Neuronal stem cell (in vitro differentiated cells): ENCODE measurements around the gene SP6.

Source experiments
- DNase-seq: peaks from one replicate; pipeline ENCODE4 v3.0.0-alpha.2; 2013; ENCODE audit warnings: low spot score
- H2AFZ ChIP-seq: one replicate; pipeline ENCODE4 v1.6.1; 2013; ENCODE audit warnings: mild to moderate bottlenecking, low read length, inconsistent platforms
- H2AK5ac ChIP-seq: 2 replicates; pipeline ENCODE4 v1.6.1; 2013; ENCODE audit warnings: low read depth, mild to moderate bottlenecking, inconsistent platforms, low read length, moderate library complexity, mixed read lengths
- H2BK120ac ChIP-seq: 2 replicates; pipeline ENCODE4 v1.6.1; 2013; ENCODE audit warnings: low read depth, mild to moderate bottlenecking, inconsistent platforms, low read length, moderate library complexity, mixed read lengths
- H2BK12ac ChIP-seq: one replicate; pipeline ENCODE4 v1.6.1; 2013; ENCODE audit warnings: low read length, inconsistent platforms
- H2BK15ac ChIP-seq: 2 replicates; pipeline ENCODE4 v1.6.1; 2013; ENCODE audit warnings: mild to moderate bottlenecking, low read length, inconsistent platforms, mixed read lengths
- H2BK5ac ChIP-seq: one replicate; pipeline ENCODE4 v1.6.1; 2013; ENCODE audit warnings: inconsistent platforms, mild to moderate bottlenecking, low read length, moderate library complexity
- H3K14ac ChIP-seq: one replicate; pipeline ENCODE4 v1.6.1; 2013; ENCODE audit warnings: low read length, inconsistent platforms
- H3K18ac ChIP-seq: 2 replicates; pipeline ENCODE4 v1.6.1; 2013; ENCODE audit warnings: low read length, inconsistent platforms
- H3K23ac ChIP-seq: 2 replicates; pipeline ENCODE4 v1.6.1; 2013; ENCODE audit warnings: low read depth, mild to moderate bottlenecking, mixed read lengths, low read length, inconsistent platforms; ENCODE audit not compliant: poor library complexity
- H3K27ac ChIP-seq: replicated peaks from 3 replicates; pipeline ENCODE4 v1.5.1; 2013; ENCODE audit warnings: low read length, inconsistent platforms
- H3K27me3 ChIP-seq, 3 experiments: 2 replicates each; pipeline ENCODE4 v1.6.1; 2013; ENCODE audit warnings: low read length in 3 of 3, mild to moderate bottlenecking in 2 of 3, inconsistent platforms in 1 of 3, low read depth in 1 of 3, mixed read lengths in 1 of 3, moderate library complexity in 1 of 3; ENCODE audit not compliant: control insufficient read depth in 3 of 3, insufficient read depth in 3 of 3
- H3K36me3 ChIP-seq, 2 donors: replicated peaks in 1 of 2; 2 replicates each; pipeline ENCODE4 v1.6.1; 2013; ENCODE audit warnings: low read length in 2 of 2; ENCODE audit not compliant: control insufficient read depth in 2 of 2, insufficient read depth in 2 of 2
- H3K4ac ChIP-seq: 2 replicates; pipeline ENCODE4 v1.6.1; 2013; ENCODE audit warnings: inconsistent platforms, mild to moderate bottlenecking, low read length, moderate library complexity
- H3K4me1 ChIP-seq, 2 donors: 1 replicate in 1 of 2; 2 replicates in 1 of 2; pipeline ENCODE4 v1.6.1; 2013; ENCODE audit warnings: low read length in 2 of 2, low read depth in 1 of 2; ENCODE audit not compliant: control insufficient read depth in 2 of 2, insufficient read depth in 1 of 2
- H3K4me2 ChIP-seq: one replicate; pipeline ENCODE4 v1.6.1; 2013; ENCODE audit warnings: mild to moderate bottlenecking, low read length, inconsistent platforms; ENCODE audit not compliant: insufficient read depth, poor library complexity, severe bottlenecking
- H3K4me3 ChIP-seq, 2 donors: 2 replicates each; pipeline ENCODE4 v1.5.1; 2013; ENCODE audit warnings: low read length in 2 of 2, mild to moderate bottlenecking in 2 of 2, inconsistent platforms in 1 of 2, moderate library complexity in 1 of 2
- H3K79me1 ChIP-seq: one replicate; pipeline ENCODE4 v1.6.1; 2013; ENCODE audit warnings: low read depth, mild to moderate bottlenecking, inconsistent platforms, low read length, moderate library complexity
- H3K9ac ChIP-seq: one replicate; pipeline ENCODE4 v1.6.1; 2013; ENCODE audit warnings: mild to moderate bottlenecking, low read depth, low read length, inconsistent platforms; ENCODE audit not compliant: poor library complexity
- H3K9me3 ChIP-seq, 2 donors: replicated peaks in 1 of 2; 2 replicates each; pipeline versions ENCODE3 to v1.6.1; 2013; ENCODE audit warnings: low read length in 2 of 2, mild to moderate bottlenecking in 2 of 2, inconsistent platforms in 1 of 2, low read depth in 1 of 2, mixed read lengths in 1 of 2, moderate library complexity in 1 of 2; ENCODE audit not compliant: control insufficient read depth in 2 of 2, insufficient read depth in 1 of 2
- H4K8ac ChIP-seq: one replicate; pipeline ENCODE4 v1.6.1; 2013; ENCODE audit warnings: low read depth, mild to moderate bottlenecking, inconsistent platforms, low read length, moderate library complexity
- H4K91ac ChIP-seq: one replicate; pipeline ENCODE4 v1.6.1; 2013; ENCODE audit warnings: low read length, low read depth, mild to moderate bottlenecking, inconsistent platforms; ENCODE audit not compliant: poor library complexity
- WGBS, 2 donors: extraction: QIAGEN DNeasy Blood & Tissue Kit; methylation state at CpG; one replicate each; pipeline ENCODE4 v1.1.7; 2013; ENCODE audit warnings: missing lambda C conversion rate in 2 of 2, mixed read lengths in 1 of 2; ENCODE audit not compliant: insufficient read length in 2 of 2, insufficient replicate concordance in 1 of 2; ENCODE audit errors: extremely low coverage in 2 of 2; 5-methylcytosine and 5-hydroxymethylcytosine counted together

Gene SP6

DNA sequence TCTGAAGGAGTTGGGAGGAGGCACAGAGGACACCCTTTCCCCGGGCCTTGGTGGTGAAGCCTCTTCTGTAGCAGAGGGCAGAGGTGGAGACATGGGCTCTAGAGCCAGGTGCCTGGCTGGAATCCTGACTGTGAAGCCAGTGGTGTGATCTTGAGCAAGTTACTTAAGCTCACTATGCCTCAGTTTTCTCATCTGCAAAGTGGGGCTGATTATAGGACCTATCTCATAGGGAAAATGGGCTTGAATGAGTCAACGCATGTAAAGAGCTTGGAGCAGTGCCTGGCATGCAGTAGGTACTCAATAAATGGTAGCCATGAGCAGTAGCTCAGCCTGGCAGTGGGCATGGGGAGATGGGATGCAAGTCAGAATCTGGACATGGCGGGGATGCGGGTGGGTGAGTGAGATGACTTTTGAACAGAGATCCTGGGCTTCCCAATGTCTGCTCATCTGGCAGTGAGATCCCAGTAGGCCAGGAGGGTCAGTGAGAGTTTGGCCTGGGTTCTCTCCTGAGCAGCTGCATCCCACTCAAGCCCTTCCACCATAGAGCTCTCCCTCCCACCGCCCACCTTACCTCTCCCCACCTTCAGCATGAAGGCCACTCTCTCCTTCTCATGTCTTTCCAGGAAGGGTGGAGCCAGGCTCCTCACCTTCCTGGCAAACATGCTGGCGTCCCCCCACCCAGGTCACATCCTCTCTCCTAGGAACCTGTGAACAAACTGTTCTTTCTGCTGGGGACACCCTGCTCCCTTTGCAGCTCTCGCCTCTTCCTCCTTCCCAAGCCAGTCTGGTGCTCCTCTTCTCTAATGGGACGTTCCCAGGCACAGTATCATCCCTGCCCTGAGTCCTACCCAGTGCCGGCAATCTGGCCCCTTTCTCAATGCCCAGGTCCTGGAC, 32.0 kb upstream of the SP6 start:
- no peak overlapping the region for H3K18ac ChIP-seq

DNA sequence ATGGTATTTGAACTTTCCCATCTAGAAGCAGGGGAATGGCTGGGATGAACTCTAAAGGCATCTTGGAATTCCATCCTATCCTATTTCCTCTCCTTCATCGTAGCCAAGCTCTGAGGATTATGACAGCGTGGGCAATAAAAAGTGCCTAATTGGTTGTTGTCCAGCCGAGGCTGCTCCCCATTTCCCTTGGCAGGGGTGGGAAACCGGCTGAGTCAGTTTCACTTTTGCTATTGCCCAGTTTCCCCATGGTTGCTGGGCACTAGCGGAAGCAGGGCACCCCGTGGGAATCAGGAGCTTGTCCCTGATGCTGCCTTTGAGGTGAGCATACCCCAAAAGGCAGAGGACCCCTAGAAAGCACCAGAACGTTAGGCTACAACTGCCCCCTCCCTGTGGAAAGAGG, 31.3 kb upstream of the SP6 start:
- Histone ChIP-seq H3K4me1 (peaks cover 0 to 12% of the 10 kb centered on the region in 2 donors), H3K79me1 (no peaks in the 10 kb centered on the region), H2BK12ac (no peak overlapping the region), H3K4me2 (no peak overlapping the region), H2BK5ac (no peak overlapping the region), H3K4ac (no peak overlapping the region), H3K18ac (no peak overlapping the region), H2AFZ (no peak overlapping the region), H2BK15ac (no peak overlapping the region), H3K9ac (no peak overlapping the region), H4K91ac (no peak overlapping the region), H2BK120ac (no peak overlapping the region), H3K14ac (no peak overlapping the region), H3K23ac (no peak overlapping the region), H2AK5ac (no peak overlapping the region), H3K27ac (no peak overlapping the region), H3K9me3 (no peaks in the 10 kb centered on the region), H3K36me3 (no peaks in the 10 kb centered on the region), H4K8ac (no peak overlapping the region), H3K4me3 (no peak overlapping the region), H3K27me3 (peaks cover 0 to 78% (median 0%) of the 10 kb centered on the region in 3 experiments)
- no CpG with 5 or more reads among the region's 7 CpGs for WGBS, 2 donors
- DNase-seq = no peak

More for the DNA sequence above, 32.0 kb upstream of the SP6 start:
- peaks cover 0 to 71% (median 0%) of the 10 kb centered on the region in 3 experiments for H3K27me3 ChIP-seq
- H2AK5ac ChIP-seq = peak overlapping the region; percentile 47
- H3K9me3 ChIP-seq = no peaks in the 10 kb centered on the region
- no peaks in the 10 kb centered on the region for H3K79me1 ChIP-seq
- H3K23ac ChIP-seq = peak overlapping the region; percentile 71
- no peak overlapping the region for H4K8ac ChIP-seq
- H2BK15ac ChIP-seq = no peak overlapping the region
- no peak overlapping the region for H3K4me3 ChIP-seq
- no CpG with 5 or more reads among the region's 9 CpGs for WGBS, 2 donors
- no peak overlapping the region for H2AFZ ChIP-seq
- no peaks in the 10 kb centered on the region for H3K36me3 ChIP-seq
- H3K9ac ChIP-seq = no peak overlapping the region
- H3K4me1 ChIP-seq = peaks cover 0 to 12% of the 10 kb centered on the region in 2 donors
- no peak overlapping the region for H3K14ac ChIP-seq
- H3K27ac ChIP-seq = no peak overlapping the region
- no peak overlapping the region for H2BK5ac ChIP-seq
- no peak overlapping the region for H3K4me2 ChIP-seq
- H4K91ac ChIP-seq = no peak overlapping the region
- no peak overlapping the region for H2BK120ac ChIP-seq
- H2BK12ac ChIP-seq = no peak overlapping the region
- no peak for DNase-seq
- H3K4ac ChIP-seq = no peak overlapping the region

DNA sequence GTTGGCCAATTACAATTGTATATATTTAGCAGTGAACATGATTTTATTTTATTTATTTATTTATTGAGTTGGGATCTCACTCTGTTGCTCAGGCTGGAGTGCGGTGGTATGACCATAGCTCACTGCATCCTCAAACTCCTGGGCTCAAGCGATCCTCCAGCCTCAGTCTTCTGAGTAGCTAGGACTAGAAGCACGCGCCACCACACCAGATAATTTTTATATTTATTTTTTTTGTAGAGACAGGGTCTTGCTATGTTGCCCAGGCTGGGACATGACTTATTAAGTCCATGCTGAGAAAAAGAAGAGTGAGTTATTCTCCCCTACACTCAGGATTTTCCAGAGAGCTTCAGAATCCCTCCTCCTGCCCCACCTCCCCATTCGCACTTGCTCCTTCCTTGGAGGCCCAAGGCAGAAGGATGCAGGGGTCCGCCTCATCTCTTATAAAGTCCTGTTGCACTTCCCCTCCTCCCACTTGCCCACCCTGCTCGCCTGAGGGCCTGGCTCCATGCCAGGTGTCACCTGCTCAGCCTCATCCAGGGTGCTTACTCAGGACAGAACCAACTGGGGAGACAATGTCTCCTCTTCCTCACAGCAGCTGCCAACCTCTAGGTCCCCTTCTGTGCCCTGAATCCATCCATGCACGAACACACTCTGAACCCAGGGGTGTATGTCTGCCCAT, 29.0 kb upstream of the SP6 start:
- Histone ChIP-seq H3K9me3 (no peaks in the 10 kb centered on the region), H2BK15ac (no peak overlapping the region), H2AFZ (no peak overlapping the region), H2BK120ac (no peak overlapping the region), H3K27me3 (peaks cover 0 to 83% (median 0%) of the 10 kb centered on the region in 3 experiments), H3K27ac (no peak overlapping the region), H3K4me2 (no peak overlapping the region), H3K4ac (no peak overlapping the region), H4K91ac (no peak overlapping the region), H2BK12ac (no peak overlapping the region), H3K79me1 (no peaks in the 10 kb centered on the region), H3K14ac (no peak overlapping the region), H3K4me3 (no peak overlapping the region), H3K4me1 (peaks cover 0 to 8% of the 10 kb centered on the region in 2 donors), H4K8ac (no peak overlapping the region), H3K9ac (no peak overlapping the region), H2AK5ac (peak overlapping the region; percentile 25), H3K36me3 (no peaks in the 10 kb centered on the region), H3K23ac (peak overlapping the region; percentile 34), H3K18ac (no peak overlapping the region), H2BK5ac (no peak overlapping the region)
- DNase-seq = no peak
- no CpG with 5 or more reads among the region's 8 CpGs for WGBS, 2 donors

DNA sequence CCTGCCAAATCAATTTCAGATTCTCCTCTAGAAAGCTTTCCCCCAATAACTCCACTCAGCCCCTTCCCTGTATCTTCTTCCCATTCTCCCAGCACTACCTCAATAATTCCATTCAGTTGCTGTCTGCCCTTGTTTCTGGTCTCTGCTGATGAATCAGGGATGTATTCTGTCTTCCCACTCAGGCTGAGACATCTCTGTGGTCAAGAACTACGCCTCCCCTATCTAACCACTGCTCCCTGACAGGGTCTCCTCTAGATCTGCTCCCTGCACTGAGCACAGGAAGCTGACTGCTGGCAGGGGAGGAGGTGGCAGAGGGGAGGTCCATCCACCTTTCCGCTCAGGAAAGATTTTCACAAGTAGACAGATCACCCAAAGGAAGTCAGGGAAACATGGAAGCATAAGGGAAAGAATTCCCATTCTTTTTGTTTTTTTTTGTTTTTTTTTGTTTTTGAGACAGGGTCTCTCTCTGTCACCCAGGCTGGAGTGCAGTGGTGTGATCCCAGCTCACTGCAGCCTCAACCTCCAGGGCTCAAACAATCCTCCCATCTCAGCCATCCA, 28.1 kb upstream of the SP6 start:
- Histone ChIP-seq H2AK5ac (no peak overlapping the region), H2BK12ac (no peak overlapping the region), H3K4ac (no peak overlapping the region), H2AFZ (no peak overlapping the region), H3K36me3 (no peaks in the 10 kb centered on the region), H3K27me3 (peaks cover 0 to 83% (median 1%) of the 10 kb centered on the region in 3 experiments), H3K27ac (no peak overlapping the region), H3K9me3 (no peaks in the 10 kb centered on the region), H3K18ac (no peak overlapping the region), H4K8ac (no peak overlapping the region), H2BK120ac (no peak overlapping the region), H4K91ac (no peak overlapping the region), H3K4me1 (peaks cover 0 to 10% of the 10 kb centered on the region in 2 donors), H3K4me2 (no peak overlapping the region), H3K79me1 (no peaks in the 10 kb centered on the region), H3K14ac (no peak overlapping the region), H3K23ac (no peak overlapping the region), H3K4me3 (no peak overlapping the region), H2BK15ac (no peak overlapping the region), H2BK5ac (no peak overlapping the region), H3K9ac (no peak overlapping the region)
- WGBS, 2 donors = no CpG with 5 or more reads among the region's 2 CpGs
- DNase-seq = no peak
